Fibroblast of pulmonary artery (primary cell): ENCODE measurements around the gene SMG9.
A peak's percentile ranks its signal among the peaks of the same experiment; 100 is the strongest.

Experiments
- DNase-seq: peaks from one replicate; pipeline ENCODE4 v3.0.0-alpha.2; 2010; ENCODE audit warnings: low read depth
- H3K4me3 ChIP-seq: replicated peaks from 2 replicates; pipeline ENCODE4 v1.5.1; 2011; ENCODE audit warnings: low read depth, mild to moderate bottlenecking, control low read depth, low read length, moderate library complexity
- TF ChIP-seq, protein P1 (sequence below): IDR thresholded peaks from 2 replicates; pipeline ENCODE4 v1.5.1; 2011; ENCODE audit warnings: mild to moderate bottlenecking, control low read depth, low read length, inconsistent platforms; ENCODE audit errors: missing control alignments

Gene SMG9

GRCh38 chr19:43735013-43735412, 19.7 kb downstream of the SMG9 start:
- no peak overlapping the region for H3K4me3 ChIP-seq
- DNase-seq: no peak
- TF ChIP-seq, protein P1, sequence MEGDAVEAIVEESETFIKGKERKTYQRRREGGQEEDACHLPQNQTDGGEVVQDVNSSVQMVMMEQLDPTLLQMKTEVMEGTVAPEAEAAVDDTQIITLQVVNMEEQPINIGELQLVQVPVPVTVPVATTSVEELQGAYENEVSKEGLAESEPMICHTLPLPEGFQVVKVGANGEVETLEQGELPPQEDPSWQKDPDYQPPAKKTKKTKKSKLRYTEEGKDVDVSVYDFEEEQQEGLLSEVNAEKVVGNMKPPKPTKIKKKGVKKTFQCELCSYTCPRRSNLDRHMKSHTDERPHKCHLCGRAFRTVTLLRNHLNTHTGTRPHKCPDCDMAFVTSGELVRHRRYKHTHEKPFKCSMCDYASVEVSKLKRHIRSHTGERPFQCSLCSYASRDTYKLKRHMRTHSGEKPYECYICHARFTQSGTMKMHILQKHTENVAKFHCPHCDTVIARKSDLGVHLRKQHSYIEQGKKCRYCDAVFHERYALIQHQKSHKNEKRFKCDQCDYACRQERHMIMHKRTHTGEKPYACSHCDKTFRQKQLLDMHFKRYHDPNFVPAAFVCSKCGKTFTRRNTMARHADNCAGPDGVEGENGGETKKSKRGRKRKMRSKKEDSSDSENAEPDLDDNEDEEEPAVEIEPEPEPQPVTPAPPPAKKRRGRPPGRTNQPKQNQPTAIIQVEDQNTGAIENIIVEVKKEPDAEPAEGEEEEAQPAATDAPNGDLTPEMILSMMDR: no peak

DNA sequence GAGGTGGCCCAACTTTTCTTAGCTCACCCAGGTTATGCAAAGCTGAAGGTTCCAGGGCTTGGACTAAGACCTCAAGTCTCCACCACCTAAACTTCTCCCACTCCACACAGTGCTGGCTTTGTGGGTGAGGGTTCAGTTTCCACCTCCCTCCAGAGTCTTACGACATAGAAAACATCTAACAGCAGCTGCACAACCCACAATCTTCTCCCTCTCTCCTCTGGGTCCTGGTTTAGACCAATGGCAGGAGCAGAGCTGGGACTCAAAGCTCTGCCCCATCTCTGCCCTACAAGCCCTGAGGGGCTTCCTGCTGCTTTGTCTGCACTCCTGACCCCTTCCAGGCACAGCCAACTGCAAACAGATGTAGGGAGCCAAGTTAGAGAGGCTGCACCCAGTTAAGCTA, 22.9 kb downstream of the SMG9 start:
- no peak overlapping the region for H3K4me3 ChIP-seq
- TF ChIP-seq, protein P1: no peak
- no peak for DNase-seq

DNA sequence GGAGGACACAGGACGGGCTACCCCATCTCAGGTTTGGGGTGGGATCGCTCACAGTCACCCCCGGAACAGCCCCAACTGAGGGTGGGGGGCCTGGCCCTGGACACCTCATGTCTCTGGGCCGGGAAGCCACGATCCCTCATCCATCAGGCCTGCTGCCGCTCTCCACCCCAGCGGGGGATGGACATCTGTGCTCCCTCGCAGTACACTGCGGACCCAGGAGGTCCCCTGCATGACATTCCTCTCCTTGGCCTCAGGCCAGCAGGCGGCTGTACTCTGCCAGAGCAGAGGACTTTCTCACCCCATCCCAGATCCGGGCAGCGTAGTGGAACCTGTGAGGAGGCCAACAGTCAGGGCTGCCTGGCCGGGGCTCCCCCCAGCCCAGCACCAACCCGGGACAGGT, 23.4 kb downstream of the SMG9 start:
- H3K4me3 ChIP-seq: no peak overlapping the region
- TF ChIP-seq, protein P1: no peak
- no peak for DNase-seq

DNA sequence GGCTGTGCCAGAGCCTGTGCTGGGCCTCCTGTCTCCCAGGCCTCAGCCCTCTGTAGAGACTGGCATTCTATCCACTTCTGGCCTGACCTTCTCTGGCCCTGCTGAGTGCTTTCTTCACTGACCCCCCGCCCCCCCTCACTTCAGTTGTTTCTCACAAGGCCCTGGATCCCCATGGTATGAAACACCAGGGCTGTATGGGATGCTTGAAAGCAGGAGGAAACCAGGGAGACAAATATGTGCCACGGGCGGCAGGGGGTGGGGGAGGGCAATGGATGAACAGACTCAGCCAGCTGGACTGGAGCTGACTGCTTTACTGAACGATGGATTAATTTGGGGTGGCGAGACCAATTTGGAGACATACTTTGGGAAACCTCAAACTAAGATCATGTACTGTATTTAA, 24.8 kb downstream of the SMG9 start:
- TF ChIP-seq, protein P1: no peak

DNA sequence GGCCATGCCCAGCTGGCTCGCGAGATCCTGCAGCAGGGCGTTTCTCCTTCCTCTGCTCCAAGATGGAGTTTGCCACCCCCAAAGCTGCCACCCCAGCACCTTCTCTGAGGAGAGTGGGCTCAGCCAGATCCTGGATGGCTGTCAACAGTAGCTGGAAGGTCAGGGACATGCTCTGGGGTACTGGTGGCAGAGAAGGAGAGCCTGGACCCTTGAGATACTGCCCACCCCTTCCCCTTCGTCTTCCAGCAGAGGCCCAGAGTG, 27.2 kb downstream of the SMG9 start:
- no peak for DNase-seq
- no peak overlapping the region for H3K4me3 ChIP-seq
- TF ChIP-seq, protein P1: no peak

More for the DNA sequence above, 24.8 kb downstream of the SMG9 start:
- no peak for DNase-seq
- no peak overlapping the region for H3K4me3 ChIP-seq

- TF ChIP-seq, protein P1: no peak
- DNase-seq: peak; percentile 17
- no peak overlapping the region for H3K4me3 ChIP-seq
Observed at GRCh38 chr19:43726736-43727592, 27.8 kb downstream of the SMG9 start.

GRCh38 chr19:43725468-43725867, 29.3 kb downstream of the SMG9 start:
- H3K4me3 ChIP-seq: no peak overlapping the region
- TF ChIP-seq, protein P1: no peak
- DNase-seq: peak; percentile 13
